ENCODE data around the gene FAM240A. TPM values are rescaled to one million over a fixed set of nuclear protein-coding genes. Genes with fewer than 3 reads are reported as not detected.

Gene FAM240A
- not detected for polyA plus RNA-seq (2012; ENCODE audit: insufficient read length, low read depth)

- TF ChIP-seq POLR2AphosphoS5 (IDR thresholded peaks at IDR 0.05; ENCODE audit: low read depth, low read length) (no peak), SIN3A (IDR thresholded peaks at IDR 0.05; ENCODE audit: borderline replicate concordance, insufficient read depth, low read length) (no peak), FOXP2 (optimal IDR thresholded peaks at IDR 0.05; ENCODE audit: borderline replicate concordance, extremely low read depth, extremely low read length, insufficient read depth) (no peak), REST (IDR thresholded peaks at IDR 0.05; ENCODE audit: insufficient read depth in 1 of 2, low read depth in 2 of 2, low read length in 2 of 2) (no peak), TAF1 (IDR thresholded peaks at IDR 0.05; ENCODE audit: borderline replicate concordance, insufficient read depth, low read length) (no peak)
Measured at GRCh38 chr3:46612324-46612723, at the start of gene FAM240A. Gene FAM240A, plus strand, starts transcription at chr3:46612525. Its CDS starts 159 bp downstream, at chr3:46612684.

GRCh38 chr3:46564190-46565021 is 47.9 kb upstream of the FAM240A start:
- TF ChIP-seq REST (IDR thresholded peaks at IDR 0.05; ENCODE audit: insufficient read depth in 1 of 2, low read depth in 2 of 2, low read length in 2 of 2) (no peak), POLR2AphosphoS5 (IDR thresholded peaks at IDR 0.05; ENCODE audit: low read depth, low read length) (no peak), FOXP2 (optimal IDR thresholded peaks at IDR 0.05; ENCODE audit: borderline replicate concordance, extremely low read depth, extremely low read length, insufficient read depth) (no peak), TAF1 (IDR thresholded peaks at IDR 0.05; ENCODE audit: borderline replicate concordance, insufficient read depth, low read length) (no peak), SIN3A (IDR thresholded peaks at IDR 0.05; ENCODE audit: borderline replicate concordance, insufficient read depth, low read length) (no peak)

- TF ChIP-seq SIN3A (IDR thresholded peaks at IDR 0.05; ENCODE audit: borderline replicate concordance, insufficient read depth, low read length) (no peak), TAF1 (IDR thresholded peaks at IDR 0.05; ENCODE audit: borderline replicate concordance, insufficient read depth, low read length) (no peak), POLR2AphosphoS5 (IDR thresholded peaks at IDR 0.05; ENCODE audit: low read depth, low read length) (no peak), FOXP2 (optimal IDR thresholded peaks at IDR 0.05; ENCODE audit: borderline replicate concordance, extremely low read depth, extremely low read length, insufficient read depth) (no peak), REST (IDR thresholded peaks at IDR 0.05; ENCODE audit: insufficient read depth in 1 of 2, low read depth in 2 of 2, low read length in 2 of 2) (no peak)
Measured at GRCh38 chr3:46565077-46565476, 47.2 kb upstream of the FAM240A start.

- no peak for TF ChIP-seq SIN3A (IDR thresholded peaks at IDR 0.05; ENCODE audit: borderline replicate concordance, insufficient read depth, low read length)
- no peak for TF ChIP-seq POLR2AphosphoS5 (IDR thresholded peaks at IDR 0.05; ENCODE audit: low read depth, low read length)
- no peak for TF ChIP-seq REST (IDR thresholded peaks at IDR 0.05; ENCODE audit: insufficient read depth in 1 of 2, low read depth in 2 of 2, low read length in 2 of 2)
- TF ChIP-seq TAF1 (IDR thresholded peaks at IDR 0.05; ENCODE audit: borderline replicate concordance, insufficient read depth, low read length): no peak
Measured at GRCh38 chr3:46565607-46566039, 46.7 kb upstream of the FAM240A start.
